GM12878 (cell line): ENCODE data around the gene MBD3. TPM values are rescaled to one million over a fixed set of nuclear protein-coding genes. Genes with fewer than 3 reads are reported as not detected.

Experiments
- ATAC-seq: fragments of 200-7000 bp; cut with Tn5 transposase; 3 replicates; pipeline ENCODE4 v1.9.1; 2020; ENCODE audit warnings: mild to moderate bottlenecking, moderate library complexity
- BruUV-seq: library from RNA; stranded (reverse); fragments of 400-500 nt; replicated peaks from 2 replicates; lab custom pipeline; 2021; lab: Mats Ljungman, UMichigan
- CTCF ChIA-PET: fragments of 300-600 bp; sonication (Branson Sonifier 250); formaldehyde crosslinking; extraction: SDS; loops from one replicate; lab custom pipeline; 2021; ENCODE audit warnings: inconsistent platforms; lab: Yijun Ruan, JAX
- POLR2A ChIA-PET: fragments of 350-600 bp; formaldehyde crosslinking; extraction: SDS; loops from one replicate; lab custom pipeline; 2021; ENCODE audit warnings: inconsistent platforms; lab: Charles Lee
- RAD21 ChIA-PET: fragments of 300-600 bp; sonication (Branson Sonifier 250); formaldehyde crosslinking; loops from one replicate; lab custom pipeline; 2023; ENCODE audit warnings: antibody characterized with exemption; ENCODE audit not compliant: unreplicated experiment; lab: Charles Lee
- SMC1A ChIA-PET: fragments of 300-600 bp; sonication (Branson Sonifier 250); formaldehyde crosslinking; loops from one replicate; lab custom pipeline; 2023; ENCODE audit not compliant: unreplicated experiment, uncharacterized antibody; lab: Charles Lee
- DNase-seq: peaks from one replicate; pipeline ENCODE4 v3.0.0-alpha.2; 2011; ENCODE audit warnings: low read depth, low spot score
- FAIRE-seq: peaks from 3 replicates; lab custom pipeline; 2011; peaks lifted over from hg19 to GRCh38; lab: Jason Lieb, UNC
- H2AFZ ChIP-seq: 2 replicates; pipeline ENCODE4 v1.6.0; 2011; ENCODE audit warnings: low read depth, low read length, control low read depth; ENCODE audit not compliant: control insufficient read depth
- H3K27ac ChIP-seq: 2 replicates; pipeline ENCODE4 v1.5.1; 2011; ENCODE audit warnings: control low read depth; ENCODE audit not compliant: control insufficient read depth, insufficient read depth
- H3K27me3 ChIP-seq, 2 experiments: replicated peaks in 1 of 2; 2 replicates each; pipeline versions ENCODE4 v1.6.0 to v1.6.1; 2011; ENCODE audit warnings: low read length in 1 of 2; ENCODE audit not compliant: control insufficient read depth in 2 of 2, insufficient read depth in 2 of 2
- H3K36me3 ChIP-seq, 2 experiments: 2 replicates each; pipeline ENCODE4 v1.5.1; 2011; ENCODE audit warnings: low read length in 1 of 2; ENCODE audit not compliant: control insufficient read depth in 2 of 2, insufficient read depth in 2 of 2
- H3K4me1 ChIP-seq: 2 replicates; pipeline ENCODE4 v1.6.1; 2011; ENCODE audit warnings: mild to moderate bottlenecking, low read length, moderate library complexity, mixed read lengths; ENCODE audit not compliant: control insufficient read depth, insufficient read depth
- H3K4me2 ChIP-seq: 2 replicates; pipeline ENCODE4 v1.6.0; 2011; ENCODE audit warnings: control low read depth; ENCODE audit not compliant: control insufficient read depth, insufficient read depth
- H3K4me3 ChIP-seq: fragments of 200-600 bp; sonication (generic); 2 replicates; pipeline ENCODE4 v1.5.1; 2016
- H3K79me2 ChIP-seq: 2 replicates; pipeline ENCODE4 v1.6.0; 2011; ENCODE audit warnings: low read length; ENCODE audit not compliant: control insufficient read depth, insufficient read depth
- H3K9ac ChIP-seq: 2 replicates; pipeline ENCODE4 v1.8.0; 2011; ENCODE audit warnings: low read length, control low read depth, mixed read lengths; ENCODE audit not compliant: control insufficient read depth, insufficient read depth
- H3K9me3 ChIP-seq: replicated peaks from 3 replicates; pipeline ENCODE4 v1.5.1; 2011; ENCODE audit warnings: mild to moderate bottlenecking, low read length; ENCODE audit not compliant: control insufficient read depth, insufficient read depth
- H4K20me1 ChIP-seq: 2 replicates; pipeline ENCODE4 v1.6.0; 2011; ENCODE audit not compliant: control insufficient read depth, insufficient read depth
- CUX1 ChIP-seq: IDR thresholded peaks from 2 replicates; pipeline ENCODE4 v1.6.1; 2012; ENCODE audit warnings: improper control_type of control experiment, low read depth, low read length; ENCODE audit not compliant: insufficient replicate concordance
- EGR1 ChIP-seq, 2 experiments: IDR thresholded peaks; 1 replicate in 1 of 2; 2 replicates in 1 of 2; pipeline ENCODE4 v1.6.1; 2011 to 2012; ENCODE audit warnings: low read depth in 2 of 2, low read length in 2 of 2, borderline replicate concordance in 1 of 2, mild to moderate bottlenecking in 1 of 2, moderate library complexity in 1 of 2
- MYB ChIP-seq: fragments of 150-350 bp; IDR thresholded peaks from 2 replicates; pipeline ENCODE4 v1.6.1; 2014; ENCODE audit warnings: mild to moderate bottlenecking, low read depth, low read length, borderline replicate concordance
- NFXL1 ChIP-seq: fragments of 450-650 bp; IDR thresholded peaks from 2 replicates; pipeline ENCODE4 v1.6.1; 2017; ENCODE audit warnings: antibody characterized with exemption, mild to moderate bottlenecking, borderline replicate concordance
- SMARCA5 ChIP-seq: fragments of 450-650 bp; IDR thresholded peaks from 2 replicates; pipeline ENCODE4 v1.6.1; 2017; ENCODE audit warnings: mild to moderate bottlenecking
- SP1 ChIP-seq: IDR thresholded peaks from one replicate; pipeline ENCODE4 v1.6.1; 2011; ENCODE audit warnings: low read depth, low read length
- STAT3 ChIP-seq: IDR thresholded peaks from 2 replicates; pipeline ENCODE4 v1.6.1; 2011; ENCODE audit warnings: low read depth, low read length, improper control_type of control experiment
- ZNF687 ChIP-seq: fragments of 450-650 bp; IDR thresholded peaks from 2 replicates; pipeline ENCODE4 v1.6.1; 2017; ENCODE audit warnings: mild to moderate bottlenecking, moderate library complexity
- WGBS: methylation state at CpG from one replicate; pipeline ENCODE4 v1.1.6; 2016; ENCODE audit warnings: low lambda C conversion rate; ENCODE audit not compliant: insufficient replicate concordance, insufficient coverage; ENCODE audit errors: missing lambda C conversion rate; 5-methylcytosine and 5-hydroxymethylcytosine counted together
- in situ Hi-C: fragments of 300-500 bp; cut with MboI; formaldehyde crosslinking; loops from 9 replicates; pipeline ENCODE4 v1.14.3; 2018; ENCODE audit warnings: mixed read lengths
- intact Hi-C: fragments of 100-400 bp; cut with micrococcal nuclease; formaldehyde crosslinking; loops from one replicate; pipeline ENCODE4 v1.14.2; 2022; ENCODE audit not compliant: unreplicated experiment
- polyA plus RNA-seq, 11 experiments: library from polyadenylated mRNA; depleted of rRNA in 4 of 11; unstranded in 6 of 11; stranded (reverse) in 5 of 11; fragments of >200 nt; fragmentation: Nextera tagmentation in 4 of 11; fragmentation: Illumina TruSeq in 1 of 11; extraction: Ambion mirVana in 4 of 11; extraction: Trizol in 1 of 11; gene quantifications; 1 replicate in 1 of 11; 2 replicates in 10 of 11; pipeline versions ENCODE4 v1.2.1 to v1.2.3, GENCODE V29; 2011 to 2016; ENCODE audit warnings: inconsistent platforms in 2 of 11, missing spikeins in 2 of 11, low read depth in 1 of 11
- total RNA-seq, 4 experiments: library from RNA; depleted of rRNA in 3 of 4; stranded (reverse); fragments of >200 nt in 3 of 4; fragmentation: Illumina TruSeq in 1 of 4; extraction: Trizol in 1 of 4; gene quantifications; 2 replicates each; pipeline versions ENCODE4 v1.2.1 to v1.2.3, GENCODE V29; 2013 to 2021
- TF ChIP-seq, protein P1 (sequence below): IDR thresholded peaks from 2 replicates; pipeline ENCODE4 v1.6.1; 2012; ENCODE audit warnings: low read length, inconsistent platforms

The MBD3 gene
- total and polyA plus RNA-seq, 10 of the 15 experiments (the other 5 are each of a cell fraction or from before 2014, with no cell fraction given) = 0.13 to 107 (median 21.9) TPM

- no peaks in the 10 kb centered on the region for H3K79me2 ChIP-seq
- no peak overlapping the region for H3K4me3 ChIP-seq
- no peaks in the 10 kb centered on the region for H3K4me1 ChIP-seq
- H3K27ac ChIP-seq = no peak overlapping the region
- no TSS peak for BruUV-seq
- no peak overlapping the region for H3K9ac ChIP-seq
- no peak overlapping the region for H3K4me2 ChIP-seq
- POLR2A ChIA-PET = no interaction called here
- H3K27me3 ChIP-seq = no peaks in the 10 kb centered on the region
- ATAC-seq (no peak), DNase-seq (no peak), FAIRE-seq (no peak)
- RAD21 ChIA-PET = no interaction called here
- no peaks in the 10 kb centered on the region for H3K9me3 ChIP-seq
- CTCF ChIA-PET = no interaction called here
- 97% methylated on average over 52 of the region's 66 CpGs for WGBS
- intact Hi-C loops (no loop called here), in situ Hi-C loops (no loop called here)
- H3K36me3 ChIP-seq = no peaks in the 10 kb centered on the region
- H2AFZ ChIP-seq = no peak overlapping the region
- no peaks in the 10 kb centered on the region for H4K20me1 ChIP-seq
- SMC1A ChIA-PET = no interaction called here
- TF ChIP-seq ZNF687 = no peak
- TF ChIP-seq, protein P1, sequence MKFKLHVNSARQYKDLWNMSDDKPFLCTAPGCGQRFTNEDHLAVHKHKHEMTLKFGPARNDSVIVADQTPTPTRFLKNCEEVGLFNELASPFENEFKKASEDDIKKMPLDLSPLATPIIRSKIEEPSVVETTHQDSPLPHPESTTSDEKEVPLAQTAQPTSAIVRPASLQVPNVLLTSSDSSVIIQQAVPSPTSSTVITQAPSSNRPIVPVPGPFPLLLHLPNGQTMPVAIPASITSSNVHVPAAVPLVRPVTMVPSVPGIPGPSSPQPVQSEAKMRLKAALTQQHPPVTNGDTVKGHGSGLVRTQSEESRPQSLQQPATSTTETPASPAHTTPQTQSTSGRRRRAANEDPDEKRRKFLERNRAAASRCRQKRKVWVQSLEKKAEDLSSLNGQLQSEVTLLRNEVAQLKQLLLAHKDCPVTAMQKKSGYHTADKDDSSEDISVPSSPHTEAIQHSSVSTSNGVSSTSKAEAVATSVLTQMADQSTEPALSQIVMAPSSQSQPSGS = no peak
- TF ChIP-seq NFXL1 = no peak
- no peak for TF ChIP-seq EGR1 (IDR thresholded peaks at IDR 0.05; ENCODE audit: borderline replicate concordance in 1 of 2, low read depth in 2 of 2, low read length in 2 of 2)
- TF ChIP-seq SP1 = no peak
- no peak for TF ChIP-seq MYB
- TF ChIP-seq SMARCA5 = no peak
- TF ChIP-seq CUX1 = no peak
- TF ChIP-seq STAT3 = no peak
These were observed 36.1 kb downstream of the MBD3 start for GRCh38 chr19:1556390-1557070.
